GM18520 (cell line): Measurements from ENCODE around the gene CT47A7.
"Not testable (repeated sequence)": the region's sequence is repeated elsewhere in the genome, so short reads cannot be mapped to it uniquely, and the experiment has no call there.

Experiments
- ATAC-seq: cut with Tn5 transposase; IDR thresholded peaks from one replicate; pipeline ENCODE4 v1.9.1; 2021; ENCODE audit not compliant: unreplicated experiment

The CT47A7 gene

DNA sequence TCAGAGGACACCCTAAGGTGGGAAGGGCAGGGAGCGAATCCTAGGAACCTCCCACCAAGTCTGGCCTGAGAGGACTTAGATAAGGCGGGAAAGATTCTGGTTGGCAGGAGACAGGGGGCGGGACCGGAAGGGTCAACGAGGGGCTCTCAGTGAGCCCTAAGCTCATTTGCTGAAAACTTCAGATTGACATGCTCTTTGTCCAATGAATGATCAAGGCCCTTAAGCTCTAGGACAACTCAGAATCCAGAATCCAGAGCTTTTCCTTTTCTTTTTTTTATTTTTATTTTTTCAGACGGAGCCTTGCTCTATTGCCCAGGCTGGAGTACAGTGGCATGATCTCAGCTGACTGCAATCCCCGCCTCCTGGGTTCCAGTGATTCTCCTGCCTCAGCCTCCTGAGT lies at the start of gene CT47A7:
Gene CT47A7 (minus strand): TSS at position 101 of the 400 bp plus-strand sequence. CDS start 255 bp downstream, outside the sequence.
- ATAC-seq, result not testable (repeated sequence)

DNA sequence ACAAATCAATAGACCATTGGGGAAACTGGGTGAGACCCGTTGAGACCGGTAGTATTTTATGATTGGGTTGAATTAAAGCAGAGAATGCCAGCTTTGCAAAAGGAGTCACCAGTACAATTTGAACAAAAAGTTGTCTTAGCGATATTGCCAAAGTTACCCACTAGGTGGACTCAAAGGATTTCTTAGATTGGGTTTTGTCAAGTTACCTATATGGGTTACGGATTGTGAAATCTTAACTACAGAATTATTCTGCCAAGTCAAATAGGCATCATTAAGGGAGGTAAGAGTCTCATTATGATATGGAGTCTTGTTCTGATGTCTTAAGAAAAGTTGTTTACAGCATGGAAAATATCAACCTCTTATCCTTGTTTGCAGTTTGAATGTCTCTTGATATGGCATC lies 44.2 kb upstream of the CT47A7 start:
- ATAC-seq, result no peak

DNA sequence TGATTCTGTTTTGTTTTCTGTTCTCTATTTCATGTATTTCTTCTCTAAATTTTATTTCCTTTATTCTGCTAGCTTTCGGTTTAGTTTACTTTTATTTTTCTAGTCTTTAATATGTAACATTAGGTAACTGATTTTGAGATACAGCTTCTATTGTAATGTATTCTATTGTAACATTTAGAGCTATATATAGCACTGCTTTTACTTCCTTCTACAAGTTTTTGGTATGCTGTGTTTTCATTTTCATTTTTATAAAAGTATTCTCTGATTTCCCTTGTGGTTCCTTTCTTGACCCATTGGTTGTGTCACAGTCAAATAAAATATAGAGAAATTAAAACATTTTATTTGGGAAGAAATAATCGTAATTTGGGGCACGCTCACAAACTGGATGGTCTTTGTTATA lies 43.0 kb upstream of the CT47A7 start:
- no peak for ATAC-seq

DNA sequence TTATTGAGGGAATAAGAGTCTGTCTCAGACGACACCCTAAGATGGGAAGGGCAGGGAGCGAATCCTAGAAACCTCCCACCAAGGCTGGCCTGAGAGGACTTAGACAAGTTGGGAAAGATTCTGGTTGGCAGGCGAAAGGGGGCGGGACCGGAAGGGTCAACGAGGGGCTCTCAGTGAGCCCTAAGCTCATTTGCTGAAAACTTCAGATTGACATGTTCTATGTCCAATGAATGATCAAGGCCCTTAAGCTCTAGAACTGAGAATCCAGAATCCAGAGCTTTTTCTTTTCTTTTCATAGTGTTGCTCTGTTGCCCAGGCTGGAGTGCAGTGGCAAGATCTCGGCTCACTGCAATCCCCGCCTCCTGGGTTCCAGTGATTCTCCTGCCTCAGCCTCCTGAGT lies 29.3 kb upstream of the CT47A7 start, which contains the start of gene CT47A1:
Gene CT47A1 (minus strand): TSS at position 101 of the 400 bp plus-strand sequence. CDS start 231 bp downstream, outside the sequence.
- ATAC-seq, result not testable (repeated sequence)
